GM12874 (cell line): ENCODE data around the gene POLR2A.

Experiments
- TF ChIP-seq, protein P1 (sequence below): IDR thresholded peaks from 2 replicates; pipeline ENCODE4 v1.5.1; 2011; ENCODE audit warnings: low read depth, mild to moderate bottlenecking, control low read depth, low read length, moderate library complexity; ENCODE audit not compliant: insufficient read depth

Gene POLR2A

DNA sequence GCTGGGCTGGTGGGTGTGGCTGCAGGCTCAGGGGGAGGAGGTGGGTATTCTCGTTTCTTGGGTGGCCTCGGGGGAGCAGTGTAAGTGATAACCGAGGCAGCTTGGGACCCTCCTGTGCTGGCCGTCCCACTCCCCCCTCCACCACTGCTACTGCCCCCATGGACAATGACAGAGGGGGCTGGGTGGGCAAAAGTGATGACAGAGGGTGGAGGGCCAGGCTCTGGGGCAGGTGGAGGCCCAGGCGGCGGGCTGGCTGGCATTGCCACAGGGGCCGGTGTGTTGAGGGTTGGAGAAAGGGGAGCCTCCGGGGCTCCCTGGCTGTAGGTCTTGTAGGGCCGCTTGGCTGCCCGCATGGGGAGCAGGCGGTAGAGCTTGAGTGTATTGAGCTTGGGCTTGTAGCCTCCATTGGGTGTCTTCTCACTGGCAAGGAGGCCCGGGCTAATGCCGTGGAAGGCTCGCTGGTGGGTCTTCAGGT, 20.8 kb upstream of the POLR2A start:
- TF ChIP-seq, protein P1, sequence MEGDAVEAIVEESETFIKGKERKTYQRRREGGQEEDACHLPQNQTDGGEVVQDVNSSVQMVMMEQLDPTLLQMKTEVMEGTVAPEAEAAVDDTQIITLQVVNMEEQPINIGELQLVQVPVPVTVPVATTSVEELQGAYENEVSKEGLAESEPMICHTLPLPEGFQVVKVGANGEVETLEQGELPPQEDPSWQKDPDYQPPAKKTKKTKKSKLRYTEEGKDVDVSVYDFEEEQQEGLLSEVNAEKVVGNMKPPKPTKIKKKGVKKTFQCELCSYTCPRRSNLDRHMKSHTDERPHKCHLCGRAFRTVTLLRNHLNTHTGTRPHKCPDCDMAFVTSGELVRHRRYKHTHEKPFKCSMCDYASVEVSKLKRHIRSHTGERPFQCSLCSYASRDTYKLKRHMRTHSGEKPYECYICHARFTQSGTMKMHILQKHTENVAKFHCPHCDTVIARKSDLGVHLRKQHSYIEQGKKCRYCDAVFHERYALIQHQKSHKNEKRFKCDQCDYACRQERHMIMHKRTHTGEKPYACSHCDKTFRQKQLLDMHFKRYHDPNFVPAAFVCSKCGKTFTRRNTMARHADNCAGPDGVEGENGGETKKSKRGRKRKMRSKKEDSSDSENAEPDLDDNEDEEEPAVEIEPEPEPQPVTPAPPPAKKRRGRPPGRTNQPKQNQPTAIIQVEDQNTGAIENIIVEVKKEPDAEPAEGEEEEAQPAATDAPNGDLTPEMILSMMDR: no peak

DNA sequence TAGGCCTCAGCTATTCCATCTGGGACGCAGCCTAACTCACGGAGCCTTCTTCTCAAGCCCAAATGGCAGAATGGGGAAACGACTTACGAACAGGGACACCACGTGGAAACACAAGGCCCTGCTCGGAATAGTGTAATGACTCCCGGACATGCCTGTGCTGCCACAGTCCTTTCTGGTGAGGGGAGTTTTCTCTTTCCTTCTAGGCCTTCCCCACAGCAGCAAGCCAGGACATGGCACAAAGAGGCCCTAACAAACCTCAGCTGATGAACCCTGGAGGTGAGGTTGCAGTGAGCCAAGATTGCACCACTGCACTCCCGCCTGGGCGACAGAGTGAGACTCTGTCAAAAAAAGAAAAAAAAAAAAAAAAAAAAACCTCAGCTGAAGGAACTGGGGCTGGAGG, 20.1 kb upstream of the POLR2A start:
- TF ChIP-seq, protein P1: no peak

DNA sequence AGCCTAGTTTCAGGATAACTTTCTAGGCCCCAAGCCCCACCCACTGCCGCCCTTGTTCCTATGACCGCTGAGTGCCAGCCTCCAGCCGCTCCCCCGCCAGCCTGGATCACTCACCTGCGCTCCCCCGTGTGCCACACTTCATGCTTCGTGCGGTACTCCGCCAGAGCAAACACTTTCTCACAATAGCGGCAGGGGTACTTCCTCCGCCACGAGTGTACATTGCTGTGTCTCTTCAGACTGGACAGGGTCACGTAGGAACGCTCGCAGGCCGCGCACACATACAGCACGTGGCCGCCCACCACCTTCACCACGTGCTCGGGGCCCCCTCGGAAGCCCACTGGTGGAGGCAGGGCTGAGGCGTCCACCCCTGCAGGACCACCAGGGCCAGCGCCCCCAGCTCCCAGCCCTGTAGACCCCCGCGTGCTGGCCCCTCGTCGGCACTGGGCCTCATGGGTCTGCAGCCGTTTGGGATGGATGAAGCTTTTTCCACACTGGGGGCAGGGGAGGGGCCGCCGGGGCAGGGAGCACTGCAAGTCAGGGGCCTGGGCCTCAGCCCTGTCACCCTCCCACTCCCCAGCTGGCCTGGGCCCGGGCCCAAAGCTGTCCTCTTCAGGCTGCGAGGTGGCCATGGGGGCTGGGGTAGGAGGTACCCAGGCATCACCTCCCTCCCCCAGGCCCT, 18.4 kb upstream of the POLR2A start:
- TF ChIP-seq, protein P1: no peak

DNA sequence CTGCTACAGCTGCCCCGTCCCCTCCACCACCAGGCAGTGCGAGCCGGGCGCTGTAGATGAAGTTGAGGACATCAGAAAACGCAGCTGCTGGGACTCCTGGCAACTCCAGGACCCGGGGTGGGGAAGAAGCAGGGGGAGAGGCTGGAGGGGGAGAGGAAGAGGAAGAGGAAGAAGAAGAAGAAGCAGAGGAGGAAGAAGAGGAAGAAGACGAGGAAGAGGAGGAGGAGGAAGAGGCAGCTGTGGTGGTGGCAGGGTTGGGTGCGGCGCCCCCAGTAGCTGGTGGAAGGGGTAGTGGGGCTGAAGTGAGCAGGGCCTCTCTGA, 17.9 kb upstream of the POLR2A start:
- TF ChIP-seq, protein P1: no peak

DNA sequence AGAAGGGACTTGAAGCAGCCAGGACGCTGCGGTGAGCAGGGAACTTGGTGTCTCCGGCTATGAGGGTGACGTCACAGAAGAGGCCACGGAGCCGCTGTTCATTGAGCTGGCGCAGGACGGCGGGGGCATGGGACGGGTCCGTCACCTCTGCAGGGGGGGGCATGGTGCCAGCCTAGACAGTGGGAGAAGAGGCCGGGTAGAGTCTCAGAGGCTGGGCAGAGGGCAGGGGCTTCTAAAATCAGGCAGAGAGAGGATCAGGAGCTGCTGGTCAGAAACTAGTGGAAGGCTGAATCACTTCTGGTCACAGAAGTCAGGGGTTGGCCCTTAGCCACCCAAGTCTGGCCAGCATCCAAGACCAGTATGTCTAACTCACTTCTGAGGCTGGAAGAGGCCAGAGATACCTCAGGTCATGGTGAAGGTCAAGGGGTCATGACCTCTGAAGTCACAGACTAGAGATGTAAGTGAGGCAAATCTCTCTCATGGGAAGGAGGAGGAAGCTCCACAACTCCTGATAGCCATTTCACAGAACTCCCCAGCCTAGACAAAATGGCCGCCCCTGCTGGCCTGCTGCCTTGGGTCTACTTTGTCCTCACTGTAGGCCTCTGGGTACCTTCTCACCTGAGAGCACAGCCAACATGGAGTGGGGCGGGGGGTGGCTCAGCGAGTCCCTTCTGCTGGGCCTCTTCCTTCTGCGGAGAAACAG, 17.4 kb upstream of the POLR2A start:
- TF ChIP-seq, protein P1: no peak

DNA sequence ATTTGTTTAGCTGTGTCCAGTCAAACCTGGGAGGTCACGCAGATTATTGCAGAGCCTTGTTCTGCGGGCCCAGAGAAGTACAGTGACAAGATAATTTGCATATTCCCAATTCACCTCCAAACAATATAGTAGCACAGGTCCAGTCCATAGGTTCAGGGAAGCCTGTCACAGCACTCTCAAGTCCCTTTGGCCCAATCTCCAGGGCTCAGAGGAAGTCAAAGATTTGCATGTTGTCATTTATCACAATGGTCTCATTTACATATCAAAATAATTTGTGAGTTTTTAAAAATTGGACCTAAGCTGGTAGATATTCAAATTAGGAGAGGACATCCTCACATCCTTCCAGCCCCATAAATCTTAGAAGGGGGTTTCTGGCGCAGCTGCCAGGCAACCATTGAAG, 16.7 kb upstream of the POLR2A start:
- TF ChIP-seq, protein P1: no peak

DNA sequence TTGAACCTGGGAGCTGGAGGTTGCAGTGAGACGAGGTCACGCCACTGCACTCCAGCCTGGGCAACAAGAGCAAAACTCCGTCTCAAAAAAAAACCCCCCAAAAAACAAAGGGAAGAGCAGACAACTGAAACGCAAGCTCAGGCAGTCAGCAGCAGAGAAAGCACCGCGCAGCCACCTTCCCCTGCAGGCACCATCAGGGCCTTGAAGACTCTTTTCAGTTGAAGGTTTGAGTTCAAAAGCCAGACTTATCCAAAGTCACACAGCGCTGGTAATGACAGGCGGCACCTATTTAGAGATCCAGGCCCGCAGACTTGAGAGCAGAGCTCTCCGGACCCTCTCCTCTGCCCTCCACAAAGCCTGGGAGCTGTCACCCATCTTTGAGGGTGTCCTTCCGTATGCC, 15.9 kb upstream of the POLR2A start:
- TF ChIP-seq, protein P1: no peak
